Inflammatory macrophage (primary cell): Measurements from ENCODE around the gene CALR.
"Not testable (repeated sequence)": the region's sequence is repeated elsewhere in the genome, so short reads cannot be mapped to it uniquely, and the experiment has no call there.

Experiments
- DNase-seq, 2 donors: peaks; one replicate each; pipeline ENCODE4 v3.0.0-alpha.2; 2020 to 2022

CALR gene

DNA sequence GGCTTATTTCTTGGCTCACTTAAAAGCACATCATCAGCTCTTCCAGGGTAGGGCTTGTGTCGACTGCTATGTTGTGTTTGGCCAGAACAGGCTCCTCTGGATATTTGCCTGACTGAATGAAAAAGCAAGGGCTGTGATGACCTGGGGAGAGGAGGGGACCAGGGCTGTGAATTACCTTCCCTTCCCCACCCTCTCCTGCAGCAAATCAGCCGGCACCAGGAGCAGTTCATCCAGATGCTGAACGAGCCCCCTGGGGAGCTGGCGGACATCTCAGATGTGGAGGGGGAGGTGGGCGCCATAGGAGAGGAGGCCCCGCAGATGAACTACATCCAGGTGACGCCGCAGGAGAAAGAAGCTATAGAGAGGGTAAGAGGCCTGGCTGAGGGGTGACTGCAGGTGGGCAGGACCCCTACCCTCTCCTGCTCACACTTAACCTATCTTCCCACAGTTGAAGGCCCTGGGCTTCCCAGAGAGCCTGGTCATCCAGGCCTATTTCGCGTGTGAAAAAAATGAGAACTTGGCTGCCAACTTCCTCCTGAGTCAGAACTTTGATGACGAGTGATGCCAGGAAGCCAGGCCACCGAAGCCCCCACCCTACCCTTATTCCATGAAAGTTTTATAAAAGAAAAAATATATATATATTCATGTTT, 14.2 kb downstream of the CALR start:
- peak; percentile 43 to 75 for DNase-seq

DNA sequence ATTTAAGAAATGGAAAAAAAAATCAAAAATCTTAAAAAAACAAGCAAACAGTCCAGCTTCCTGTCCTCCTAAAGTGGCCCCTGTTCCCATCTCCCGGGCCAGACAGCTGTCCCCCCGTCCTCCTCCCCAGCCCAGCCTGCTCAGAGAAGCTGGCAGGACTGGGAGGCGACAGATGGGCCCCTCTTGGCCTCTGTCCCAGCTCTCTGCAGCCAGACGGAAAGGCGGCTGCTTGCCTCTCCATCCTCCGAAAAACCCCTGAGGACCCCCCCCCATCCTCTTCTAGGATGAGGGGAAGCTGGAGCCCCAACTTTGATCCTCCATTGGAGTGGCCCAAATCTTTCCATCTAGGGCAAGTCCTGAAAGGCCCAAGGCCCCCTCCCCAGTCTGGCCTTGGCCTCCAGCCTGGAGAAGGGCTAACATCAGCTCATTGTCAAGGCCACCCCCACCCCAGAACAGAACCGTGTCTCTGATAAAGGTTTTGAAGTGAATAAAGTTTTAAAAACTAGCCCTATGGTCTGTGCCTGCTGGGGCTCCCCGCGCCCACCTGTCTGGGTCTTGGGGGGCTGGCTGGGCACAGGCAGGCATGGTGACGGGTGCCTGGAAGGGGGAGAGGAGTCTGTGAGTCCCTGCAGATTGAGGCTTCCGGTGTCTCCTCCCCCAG, 14.9 kb downstream of the CALR start:
- no peak for DNase-seq

DNA sequence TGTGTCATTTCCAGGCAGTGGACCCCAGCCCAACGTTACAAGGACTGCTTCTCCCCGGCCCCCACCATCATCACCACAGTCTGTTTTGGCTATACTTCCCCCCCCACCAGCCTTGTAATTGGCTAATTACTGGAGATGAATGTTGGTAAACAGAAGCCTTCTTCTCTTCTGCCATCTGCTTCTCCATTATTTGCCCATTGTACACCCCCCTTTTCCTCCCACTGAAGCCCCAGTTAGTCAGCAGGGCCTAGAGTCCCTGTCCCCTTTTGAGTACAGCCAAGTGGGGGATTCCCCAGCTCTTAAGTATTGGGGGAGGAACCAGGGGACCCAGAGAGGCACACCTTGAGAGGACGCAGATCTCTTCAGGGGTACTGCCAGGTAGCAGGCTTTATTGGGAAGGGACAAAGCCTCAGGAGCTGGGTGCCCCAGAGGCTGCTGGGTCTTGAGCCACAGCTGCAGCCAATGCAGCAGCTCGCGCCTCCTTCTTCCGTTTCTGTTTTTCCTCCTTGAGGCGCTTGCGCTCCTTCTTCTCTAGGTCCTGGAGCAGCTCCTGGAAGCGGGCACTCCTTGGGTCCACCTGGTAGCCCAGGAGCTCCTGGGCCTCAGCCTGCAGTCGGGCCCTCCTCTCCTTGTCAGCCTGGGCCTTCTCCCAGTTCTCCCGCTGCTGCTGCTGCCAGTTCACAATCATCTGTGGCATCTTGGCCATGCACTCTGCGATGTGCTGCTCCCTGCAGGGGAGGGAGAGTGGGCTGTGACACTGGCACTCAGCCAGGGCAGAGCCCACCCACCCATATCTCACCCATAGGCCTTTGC, 15.6 kb downstream of the CALR start:
- DNase-seq: no peak

DNA sequence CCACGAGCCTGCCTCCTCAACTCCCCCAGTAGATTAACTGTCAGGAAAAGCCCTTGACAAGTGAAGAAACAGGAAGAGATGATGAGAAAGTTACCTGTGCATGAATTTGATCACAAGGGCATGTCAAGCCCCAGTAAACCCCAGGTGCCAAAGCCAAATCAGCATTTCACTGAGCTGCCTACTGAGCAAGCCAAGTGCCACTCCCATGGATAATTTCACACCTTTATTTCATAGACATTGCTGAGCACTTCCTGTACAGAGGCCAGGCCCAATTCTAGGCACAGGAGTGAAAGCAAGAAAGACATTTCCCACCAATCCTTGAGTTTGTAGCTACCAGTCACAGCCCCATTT, 16.2 kb downstream of the CALR start:
- no peak for DNase-seq

- DNase-seq: not testable (repeated sequence)
Measured at GRCh38 chr19:12955575-12955974, 17.2 kb downstream of the CALR start.

- no peak for DNase-seq
Measured at GRCh38 chr19:12955996-12956395, 17.6 kb downstream of the CALR start.

DNA sequence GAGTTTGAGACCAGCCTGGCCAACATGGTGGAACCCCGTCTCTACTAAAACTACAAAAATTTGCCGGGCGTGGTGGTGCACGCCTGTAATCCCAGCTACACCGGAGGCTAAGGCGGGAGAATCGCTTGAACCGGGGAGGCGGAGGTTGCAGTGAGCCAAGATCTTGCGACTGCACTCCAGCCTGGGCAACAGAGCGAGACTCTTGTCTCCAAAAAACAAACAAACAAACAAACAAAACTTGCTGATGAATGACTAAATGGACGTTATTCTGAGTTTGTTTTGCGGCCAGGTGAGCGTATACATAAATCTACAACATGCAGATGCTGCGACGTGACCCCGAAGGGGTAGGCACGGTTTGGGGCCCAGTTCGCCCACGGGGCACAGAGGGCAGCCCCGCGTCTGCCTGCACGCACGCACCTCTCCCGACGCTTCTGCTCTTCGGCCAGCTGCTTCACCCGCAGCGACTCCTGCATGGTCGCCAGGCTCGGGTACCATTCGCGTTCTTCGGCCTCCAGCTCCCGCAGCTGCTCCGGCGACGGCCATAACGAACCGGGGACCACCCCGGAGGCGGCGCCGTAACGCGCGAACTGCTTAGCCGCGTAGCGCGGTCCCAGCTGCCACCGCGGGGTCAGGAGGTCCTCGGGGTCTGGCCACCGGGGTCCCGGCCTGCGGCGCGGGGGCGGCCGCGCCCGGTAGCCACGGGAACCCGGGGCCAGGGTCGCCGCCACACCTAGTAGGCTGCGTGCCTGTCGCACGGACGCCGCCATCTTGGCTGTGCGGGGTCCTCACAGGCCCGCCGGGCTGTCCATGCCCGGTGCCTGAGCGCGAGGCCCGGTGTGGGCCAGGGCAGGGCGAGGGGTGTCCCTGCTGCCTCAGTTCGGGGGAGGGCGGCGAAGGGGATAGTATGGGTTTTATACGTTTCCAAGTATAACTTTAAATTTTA, 18.3 kb downstream of the CALR start, which contains the start of gene GADD45GIP1:
TSS of gene GADD45GIP1 (minus strand) at position 778 of the 943 bp plus-strand sequence. CDS start at position 767, 11 bp downstream.
- peak; percentile 72 to 83 for DNase-seq

DNA sequence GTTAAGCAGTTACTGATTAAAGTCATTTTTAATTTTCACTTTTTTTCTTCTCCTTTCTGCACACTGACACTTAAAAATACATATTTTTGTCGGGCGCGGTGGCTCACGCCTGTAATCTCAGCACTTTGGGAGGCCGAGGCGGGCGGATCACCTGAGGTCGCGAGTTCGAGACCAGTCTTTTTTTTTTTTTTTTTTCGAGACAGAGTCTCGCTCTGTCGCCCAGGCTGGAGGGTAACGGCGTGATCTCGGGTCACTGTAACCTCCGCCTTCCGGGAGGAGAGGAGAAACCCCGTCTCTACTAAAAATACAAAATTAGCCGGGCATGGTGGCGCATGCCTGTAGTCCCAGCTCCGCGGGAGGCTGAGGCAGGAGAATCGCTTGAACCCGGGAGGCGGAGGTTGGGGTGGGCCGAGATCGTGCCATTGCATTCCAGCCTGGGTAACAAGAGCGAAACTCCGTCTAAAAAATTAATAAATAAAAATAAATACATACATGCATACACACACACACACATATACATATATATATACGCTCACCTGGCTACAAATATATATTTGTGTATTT, 19.1 kb downstream of the CALR start:
- not testable (repeated sequence) for DNase-seq

GRCh38 chr19:12959481-12959880, 21.1 kb downstream of the CALR start:
- no peak for DNase-seq

DNA sequence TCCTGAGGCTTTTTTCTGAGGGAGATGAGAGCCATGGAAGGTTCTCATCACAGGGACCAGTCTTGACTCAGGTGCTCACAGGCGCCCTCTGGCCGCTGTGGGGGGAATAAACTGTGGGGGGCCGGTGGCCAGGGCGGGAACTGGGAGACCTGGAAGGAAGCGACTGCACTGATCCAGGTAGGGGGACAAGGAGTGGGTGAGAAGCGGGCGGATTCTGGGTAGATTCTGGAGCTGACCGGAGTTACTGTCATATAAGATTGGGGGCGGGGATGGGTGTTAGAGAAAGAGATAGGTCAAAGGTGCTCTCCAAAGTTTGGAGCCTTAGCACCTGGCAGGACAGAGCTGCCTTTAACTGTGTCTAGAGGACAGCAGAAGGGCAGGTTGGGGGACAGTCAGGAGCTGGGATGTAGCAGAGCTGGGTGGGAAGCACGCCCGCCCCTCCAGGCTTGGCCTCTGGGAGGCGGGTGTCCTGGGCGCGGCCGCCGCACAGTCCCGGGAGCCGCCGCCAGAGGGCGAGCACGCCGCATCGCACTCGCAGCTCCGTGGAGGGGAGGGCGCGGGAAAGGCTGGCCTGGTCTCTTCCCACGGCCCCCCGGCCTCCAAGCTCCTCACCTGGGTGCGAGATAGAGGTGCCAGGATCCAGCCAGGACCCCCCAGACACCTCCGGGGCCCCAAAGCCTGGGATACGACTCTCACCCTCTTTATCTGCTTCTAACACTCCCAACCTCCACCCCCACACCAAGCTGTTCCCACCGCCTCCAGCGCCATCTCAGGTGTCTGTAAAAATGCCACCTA, 26.8 kb downstream of the CALR start:
- peak; percentile 76 to 80 for DNase-seq

GRCh38 chr19:12965812-12966135, 27.4 kb downstream of the CALR start:
- no peak for DNase-seq

DNA sequence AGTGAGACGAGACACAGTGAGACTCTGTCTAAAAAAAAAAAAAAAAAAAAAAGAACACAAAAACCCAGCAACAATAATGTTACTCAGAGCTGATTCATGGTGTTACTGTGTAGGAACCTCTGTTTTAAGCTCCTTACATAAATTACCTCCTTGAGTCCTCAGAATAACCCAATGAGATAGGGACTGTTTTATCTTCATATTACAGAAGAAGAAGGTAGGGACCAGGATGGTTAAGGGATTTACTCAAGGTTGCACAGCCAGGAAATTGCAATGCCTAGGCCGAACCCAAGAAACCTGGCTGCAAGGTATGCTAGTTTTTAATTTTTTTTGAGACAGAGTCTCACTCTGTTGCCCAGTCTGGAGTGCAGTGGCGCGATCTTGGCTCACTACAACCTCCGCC, 29.5 kb downstream of the CALR start:
- DNase-seq: no peak

GRCh38 chr19:12969292-12969988, 31.0 kb downstream of the CALR start, which contains the start of gene DAND5:
TSS of gene DAND5 (plus strand) at chr19:12969576. CDS start at chr19:12969661, 85 bp downstream.
- DNase-seq: no peak

GRCh38 chr19:12970070-12970820, 31.8 kb downstream of the CALR start:
- no peak for DNase-seq

DNA sequence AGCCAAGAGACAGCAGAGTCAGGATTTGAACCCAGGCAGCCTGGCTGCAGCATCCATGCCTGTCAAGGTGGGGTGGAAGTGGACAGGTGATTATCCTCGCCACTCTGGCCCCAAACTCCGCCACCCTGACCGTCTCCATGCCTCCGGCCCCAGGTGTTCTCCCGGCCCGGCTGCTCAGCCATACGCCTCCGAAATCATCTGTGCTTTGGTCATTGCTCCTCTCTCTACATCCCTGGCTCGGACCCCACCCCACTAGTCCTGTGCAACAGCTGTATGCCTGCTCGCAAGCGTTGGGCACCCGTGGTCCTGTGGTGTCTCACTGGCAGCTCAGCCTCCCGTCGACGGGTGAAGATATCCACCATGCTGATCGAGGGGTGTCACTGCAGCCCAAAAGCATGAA, 34.8 kb downstream of the CALR start:
- no peak for DNase-seq

DNA sequence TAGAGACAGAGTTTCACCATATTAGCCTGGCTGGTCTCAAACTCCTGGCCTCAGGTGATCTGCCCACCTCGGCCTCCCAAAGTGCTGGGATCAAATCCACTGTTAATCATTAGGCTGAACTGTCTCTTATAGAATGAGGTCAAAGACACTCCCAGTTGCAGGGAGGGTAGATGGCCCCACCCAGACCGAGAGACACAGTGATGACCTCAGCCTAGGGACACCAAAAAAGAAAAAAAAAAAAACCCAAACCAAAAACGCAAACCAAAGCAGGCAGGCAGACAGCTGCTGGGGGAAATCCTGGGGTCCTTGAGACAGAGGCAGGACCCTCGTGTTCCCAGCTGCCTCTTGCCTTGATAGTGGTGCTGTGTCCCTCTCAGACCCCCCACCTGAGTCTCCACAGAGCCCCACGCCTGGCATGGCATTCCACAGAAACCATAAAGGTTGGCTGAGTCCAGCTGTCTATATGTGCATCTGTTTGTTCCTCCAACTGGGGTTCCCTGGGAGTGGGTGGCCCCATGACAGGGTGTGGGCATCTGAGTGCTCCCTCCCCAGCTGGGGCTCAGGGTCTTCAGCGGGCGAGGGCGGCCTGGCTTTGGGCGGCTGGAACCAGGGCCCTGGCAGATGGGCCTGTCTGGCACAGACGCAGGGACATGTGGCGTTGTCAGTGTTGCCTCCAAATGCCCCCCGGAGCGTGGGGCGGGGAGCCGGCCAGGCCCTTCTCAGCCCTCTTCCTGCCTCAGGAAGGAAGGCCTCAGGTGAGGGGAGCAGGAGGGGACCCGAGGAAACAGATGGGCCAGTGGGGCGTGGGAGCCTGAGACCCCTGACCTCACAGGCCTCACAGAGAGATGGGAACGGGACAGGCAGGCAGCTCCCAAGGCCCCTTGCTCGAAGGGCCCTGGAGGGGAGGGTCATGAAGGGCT, 36.2 kb downstream of the CALR start:
- no peak for DNase-seq

- no peak for DNase-seq
Measured at GRCh38 chr19:12975221-12975741, 36.9 kb downstream of the CALR start.

DNA sequence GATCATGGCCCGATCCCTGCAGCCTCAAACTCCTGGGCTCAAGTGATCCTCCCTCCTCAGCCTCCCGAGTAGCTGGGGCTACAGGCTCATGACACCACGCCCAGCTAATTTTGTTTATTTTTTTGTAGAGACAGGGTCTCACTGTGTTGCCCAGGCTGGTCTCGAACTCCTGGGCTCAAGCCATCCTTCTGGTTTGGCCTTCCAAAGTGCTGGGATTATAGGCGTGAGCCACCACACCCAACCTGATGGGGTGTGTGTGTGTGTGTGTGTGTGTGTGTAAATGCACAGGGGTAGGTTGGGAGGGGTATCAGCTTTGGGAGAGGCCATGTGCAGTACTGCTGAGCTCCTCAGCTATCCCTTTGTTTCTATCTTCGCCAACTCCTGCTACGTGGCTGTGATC, 37.7 kb downstream of the CALR start:
- DNase-seq: not testable (repeated sequence)
